ENCODE measurements around the gene TRPC3.

TRPC3 gene

DNA sequence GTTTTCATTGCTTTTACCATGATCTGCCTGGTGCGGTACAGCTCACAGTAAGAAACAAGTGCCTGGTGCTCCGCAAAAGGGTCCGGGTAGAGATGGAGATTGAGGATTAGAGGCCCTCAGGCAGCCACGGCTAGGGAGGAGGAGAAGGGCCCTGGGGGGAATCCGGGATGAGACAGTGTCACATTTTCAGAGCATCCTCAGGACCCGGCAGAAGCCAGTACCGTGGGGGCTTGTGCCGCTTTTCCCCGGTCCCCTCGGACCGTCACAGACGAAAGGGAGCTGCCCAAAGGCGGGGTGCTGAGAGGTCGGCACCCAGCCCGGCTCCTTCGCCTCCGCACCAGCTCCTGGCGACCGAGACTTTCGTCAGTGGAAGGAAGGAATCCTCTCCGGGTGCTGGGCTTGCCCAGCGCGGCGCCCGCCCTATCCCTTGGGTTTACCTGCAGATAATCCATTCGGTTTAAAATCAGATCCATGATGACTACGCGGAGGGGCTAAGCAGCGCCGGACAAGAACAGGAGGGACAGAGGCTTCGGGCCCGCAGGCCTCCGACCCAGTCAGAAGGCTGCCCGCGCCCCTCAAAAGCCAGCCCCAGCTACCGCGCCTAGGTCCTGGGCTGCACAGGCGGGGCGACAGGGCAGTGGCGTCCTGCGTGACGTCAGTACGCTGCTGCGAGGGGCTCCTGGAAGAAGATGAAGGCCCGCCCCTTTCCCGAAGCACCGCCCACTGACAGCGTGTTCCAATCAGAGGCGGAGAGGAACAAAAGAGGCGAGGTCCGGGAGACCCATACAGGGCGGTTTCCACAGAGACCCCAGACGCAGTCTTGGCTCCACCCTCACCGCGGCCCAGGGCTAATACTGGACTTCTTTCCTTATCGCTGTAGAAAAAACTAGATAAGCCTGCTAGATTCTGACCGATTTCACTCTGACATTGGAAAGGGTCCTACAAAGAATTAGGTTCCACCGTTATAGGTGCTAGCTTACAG lies 81.7 kb downstream of the TRPC3 start, which contains the start of gene BBS7:
Gene BBS7 (minus strand): TSS at position 634 of the 982 bp plus-strand sequence. CDS start 161 bp downstream, at position 473.
- peak; percentile 94 for DNase-seq

DNA sequence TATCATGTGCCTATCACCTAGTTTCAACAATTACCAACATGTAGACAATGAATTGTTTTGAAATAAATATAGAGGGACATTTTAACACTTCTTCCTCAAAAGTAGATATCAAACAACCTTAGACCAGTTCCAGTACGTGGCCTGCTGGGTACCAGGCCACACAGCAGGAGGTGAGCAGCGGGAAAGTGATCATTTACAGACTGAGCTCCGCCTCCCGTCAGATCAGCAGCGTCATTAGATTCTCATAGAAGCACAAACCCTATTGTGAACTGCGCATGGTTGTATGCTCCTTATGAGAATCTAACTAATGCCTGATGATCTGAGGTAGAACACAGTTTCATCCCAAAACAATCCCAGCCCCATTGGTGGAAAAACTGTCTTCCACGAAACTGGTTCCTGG lies 88.1 kb downstream of the TRPC3 start:
- no peak for DNase-seq

DNA sequence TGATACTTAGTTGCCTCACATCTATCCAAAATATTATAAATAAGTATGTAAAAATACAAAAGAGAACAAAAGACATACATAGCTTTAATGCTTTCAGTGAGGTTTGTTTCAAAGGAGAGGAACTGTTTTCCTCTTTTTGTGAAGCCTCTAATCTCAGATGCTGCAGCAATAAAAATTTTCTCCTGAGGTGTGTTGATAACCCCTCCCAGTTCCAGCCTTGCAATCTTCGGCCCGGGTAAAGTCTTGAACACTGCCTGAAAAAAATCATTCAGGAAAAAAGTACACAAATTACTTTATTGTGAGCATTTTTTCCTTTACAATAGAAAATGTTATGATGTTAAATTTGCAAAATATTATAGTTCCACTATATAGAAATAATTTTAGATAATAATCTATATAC lies 90.4 kb downstream of the TRPC3 start:
- no peak for DNase-seq

DNA sequence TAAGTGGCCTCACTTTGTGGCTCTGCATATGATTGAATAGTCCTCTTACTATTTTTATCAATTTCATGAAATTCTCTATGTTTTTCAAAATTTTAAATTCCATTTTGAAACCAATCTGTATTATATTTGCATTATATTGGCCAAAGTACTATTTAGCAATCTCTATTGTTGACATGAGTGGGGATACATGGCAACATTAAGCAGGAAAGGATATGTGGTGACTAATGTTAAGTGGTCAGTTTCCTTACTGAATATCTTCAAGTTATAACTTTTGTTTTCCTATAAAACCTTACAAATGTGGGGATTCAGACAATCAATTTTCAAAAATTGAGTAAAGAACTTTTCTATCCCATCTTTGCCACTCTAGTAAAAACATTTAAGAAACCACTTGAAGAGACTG lies 91.7 kb downstream of the TRPC3 start:
- DNase-seq = no peak

DNA sequence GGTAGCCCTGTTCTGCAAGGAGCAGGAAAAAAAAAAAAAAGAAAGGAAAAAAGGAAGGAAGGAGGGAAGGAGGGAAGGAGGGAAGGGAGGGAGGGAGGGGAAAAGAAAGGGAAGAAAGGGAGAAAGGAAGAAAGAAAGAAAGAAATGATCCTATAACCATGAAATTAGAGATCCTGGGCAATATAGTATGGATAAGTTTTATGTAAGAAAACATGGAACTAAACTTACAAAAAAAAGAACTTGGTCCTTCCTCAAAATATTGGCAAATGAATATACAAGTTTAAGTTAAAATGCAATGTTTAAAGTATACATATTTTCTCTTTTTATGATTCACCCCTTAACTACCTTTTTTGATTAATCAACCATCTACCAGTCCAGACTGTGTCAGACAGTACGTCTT lies 100.5 kb downstream of the TRPC3 start:
- DNase-seq = no peak

DNA sequence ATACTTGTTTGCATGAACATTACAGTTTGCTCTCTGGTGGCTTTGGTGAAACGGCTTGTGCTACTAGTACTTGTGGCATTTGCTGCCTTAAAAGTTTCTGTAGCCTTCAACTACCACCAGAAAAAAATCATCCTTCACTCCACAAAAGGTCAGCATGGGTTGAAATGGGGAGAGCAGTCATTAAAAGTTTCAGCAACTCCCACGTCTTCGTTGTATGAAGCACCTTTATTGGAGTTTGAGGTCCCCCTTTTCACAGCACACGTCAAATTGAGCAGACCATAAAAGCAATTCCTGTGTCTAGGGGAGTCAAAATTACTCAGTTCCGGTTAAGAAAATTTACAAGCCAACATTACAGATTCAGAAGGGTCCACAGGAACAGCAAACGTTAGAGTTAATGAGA lies 105.2 kb downstream of the TRPC3 start:
- no peak for DNase-seq

DNA sequence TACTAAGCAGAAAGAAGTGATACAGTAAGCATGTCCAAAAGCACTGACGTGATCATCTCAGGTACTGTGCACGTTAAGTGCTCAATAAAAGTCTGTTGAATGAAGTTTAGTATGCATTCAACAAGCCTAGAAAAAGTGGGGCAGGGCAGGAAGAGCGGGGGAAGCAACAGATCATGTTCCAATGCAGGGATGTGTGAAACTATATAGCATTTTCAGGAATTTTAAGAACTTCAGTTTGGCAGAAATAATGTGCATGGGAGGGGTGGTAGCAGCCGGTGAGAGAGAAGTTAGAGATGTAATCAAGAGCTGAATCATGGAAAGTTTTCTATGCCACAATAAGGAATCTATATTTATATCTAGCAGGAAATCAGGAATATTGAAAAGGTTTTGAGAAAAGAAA lies 109.0 kb downstream of the TRPC3 start:
- DNase-seq = no peak

DNA sequence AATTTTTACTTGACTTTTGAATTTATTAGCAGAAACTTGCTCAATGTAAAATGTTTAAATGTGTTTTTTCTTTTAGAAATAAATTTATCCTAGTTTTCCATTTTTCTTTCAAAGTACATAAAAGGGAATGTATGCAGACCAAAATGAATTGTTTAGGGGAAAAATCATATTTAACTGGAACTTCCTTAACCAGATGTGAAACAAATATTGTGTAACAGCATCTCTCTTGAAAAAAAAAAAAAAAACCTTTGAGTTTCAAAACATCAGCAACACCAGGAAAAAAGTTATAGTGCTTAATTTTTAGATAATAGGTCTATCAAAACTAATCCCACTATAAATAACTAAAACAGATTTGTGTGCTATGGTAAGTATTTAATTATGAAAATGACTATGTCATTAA lies 113.7 kb downstream of the TRPC3 start:
- DNase-seq = no peak

DNA sequence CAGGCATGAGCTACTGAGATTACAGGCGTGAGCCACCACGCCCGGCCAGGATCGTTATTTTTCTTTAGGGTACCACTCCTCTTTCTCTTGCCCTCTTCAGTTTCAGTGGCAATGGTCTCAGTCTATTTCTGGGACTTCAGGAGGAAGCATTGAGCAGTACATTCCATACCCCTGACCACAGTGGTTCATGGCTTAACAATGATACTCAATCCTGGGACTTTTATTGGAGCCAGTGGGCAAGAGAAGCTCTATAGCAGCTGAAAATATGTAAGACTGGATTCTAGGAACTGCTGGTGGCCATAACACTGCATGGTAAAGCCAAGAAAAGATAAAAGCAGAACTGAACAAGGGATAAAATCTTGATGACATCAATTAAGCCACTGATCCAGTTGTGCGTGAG lies 122.3 kb downstream of the TRPC3 start:
- DNase-seq = no peak

Data from CD4-positive, alpha-beta T cell treated with Interleukin-4 for 4 hours (primary cell).